NT2/D1 (cell line): Measurements from ENCODE around the gene CCN6.
"Not testable (repeated sequence)": the region's sequence is repeated elsewhere in the genome, so short reads cannot be mapped to it uniquely, and the experiment has no call there.

Source experiments
- DNase-seq: peaks from one replicate; pipeline ENCODE4 v3.0.0-alpha.2; 2011; ENCODE audit warnings: low read depth, low spot score
- H3K27me3 ChIP-seq: 2 replicates; pipeline ENCODE4 v1.6.0; 2011; ENCODE audit warnings: mild to moderate bottlenecking; ENCODE audit not compliant: insufficient read length, insufficient read depth
- H3K36me3 ChIP-seq: 2 replicates; pipeline ENCODE4 v1.6.1; 2011; ENCODE audit warnings: mild to moderate bottlenecking, low read length, mixed read lengths; ENCODE audit not compliant: insufficient read depth, insufficient read length
- H3K4me1 ChIP-seq: 2 replicates; pipeline ENCODE4 v1.5.1; 2011; ENCODE audit not compliant: insufficient read depth, insufficient read length
- H3K4me3 ChIP-seq: 2 replicates; pipeline ENCODE4 v1.5.1; 2011; ENCODE audit warnings: low read depth; ENCODE audit not compliant: insufficient read length
- H3K9ac ChIP-seq: 2 replicates; pipeline ENCODE4 v1.6.0; 2011; ENCODE audit warnings: low read depth; ENCODE audit not compliant: insufficient read length
- H3K9me3 ChIP-seq: 2 replicates; pipeline ENCODE4 v1.5.1; 2011; ENCODE audit warnings: mild to moderate bottlenecking, low read length; ENCODE audit not compliant: insufficient read depth
- SUZ12 ChIP-seq: IDR thresholded peaks from 2 replicates; pipeline ENCODE4 v1.6.1; 2011; ENCODE audit not compliant: insufficient read length, insufficient read depth; ENCODE audit errors: extremely low read depth
- YY1 ChIP-seq: IDR thresholded peaks from 2 replicates; pipeline ENCODE4 v1.6.1; 2011; ENCODE audit not compliant: insufficient read length, insufficient read depth
- ZNF274 ChIP-seq: IDR thresholded peaks from 2 replicates; pipeline ENCODE4 v1.6.1; 2011; ENCODE audit warnings: mild to moderate bottlenecking, low read depth, low read length

Gene CCN6

DNA sequence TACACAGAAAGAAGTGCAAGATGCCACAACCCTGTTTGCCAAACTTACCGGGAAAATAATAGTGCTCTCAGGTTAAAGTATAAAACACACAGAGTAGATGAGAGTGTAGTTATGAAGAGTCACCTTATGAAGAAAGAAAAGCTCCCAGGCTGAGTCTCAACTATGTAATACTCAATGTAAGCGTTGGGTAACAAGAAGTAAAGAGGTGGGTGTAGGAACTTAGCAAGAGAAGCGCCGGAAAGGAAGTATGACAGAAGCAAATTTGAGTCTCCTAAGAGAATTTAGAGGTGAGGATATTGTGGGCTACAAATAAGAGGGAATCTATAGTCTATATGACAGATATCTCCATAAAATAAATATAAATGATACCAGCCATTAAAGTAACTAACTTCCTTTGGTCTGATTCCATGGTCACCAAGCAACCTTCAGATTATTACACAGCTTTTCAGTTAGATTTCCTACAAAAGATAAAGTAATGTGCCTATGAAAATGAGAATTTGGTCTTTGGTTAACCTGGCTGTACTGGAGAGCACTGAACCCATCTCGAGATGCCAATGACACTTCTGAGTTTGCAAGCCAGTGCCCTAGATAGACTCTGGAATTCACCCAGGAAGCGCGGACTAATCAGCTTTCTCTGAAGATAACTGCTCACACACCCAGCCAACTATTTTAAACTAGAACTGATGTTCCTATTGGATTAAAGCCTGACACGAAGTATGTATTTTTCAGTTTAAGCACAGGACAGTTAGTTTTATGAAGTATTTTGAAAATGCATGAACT lies 31.6 kb downstream of the CCN6 start:
- Histone ChIP-seq H3K27me3 (no peaks in the 10 kb centered on the region), H3K4me3 (no peak overlapping the region), H3K36me3 (peaks cover 13% of the 10 kb centered on the region), H3K9ac (no peak overlapping the region), H3K9me3 (no peaks in the 10 kb centered on the region), H3K4me1 (no peaks in the 10 kb centered on the region)
- no peak for DNase-seq
- no peak for TF ChIP-seq YY1
- no peak for TF ChIP-seq SUZ12
- TF ChIP-seq ZNF274: no peak

DNA sequence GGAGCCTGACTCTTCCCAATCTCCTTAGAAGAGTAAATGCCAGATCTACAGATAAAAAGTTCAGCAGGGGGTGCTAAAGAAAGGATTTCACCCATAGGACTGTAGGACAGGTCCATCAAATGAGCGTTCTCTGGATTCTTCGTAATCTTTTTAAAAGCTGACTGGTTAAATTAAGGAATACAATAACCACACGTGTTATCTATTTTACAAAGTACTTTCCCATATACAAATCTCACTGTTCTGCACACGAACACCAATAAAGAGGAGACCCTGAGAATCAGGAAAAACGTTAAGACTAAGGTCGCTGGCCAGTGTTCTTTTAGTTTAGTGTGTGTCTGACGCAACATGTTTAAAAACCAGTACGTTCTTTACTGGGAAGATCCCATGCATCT lies 32.8 kb downstream of the CCN6 start:
- Histone ChIP-seq H3K4me3 (peak overlapping the region; percentile 82), H3K36me3 (peaks cover 12% of the 10 kb centered on the region), H3K27me3 (no peaks in the 10 kb centered on the region), H3K9me3 (no peaks in the 10 kb centered on the region), H3K9ac (peak overlapping the region; percentile 82), H3K4me1 (no peaks in the 10 kb centered on the region)
- no peak for DNase-seq
- TF ChIP-seq ZNF274 (no peak), SUZ12 (no peak), YY1 (no peak)

DNA sequence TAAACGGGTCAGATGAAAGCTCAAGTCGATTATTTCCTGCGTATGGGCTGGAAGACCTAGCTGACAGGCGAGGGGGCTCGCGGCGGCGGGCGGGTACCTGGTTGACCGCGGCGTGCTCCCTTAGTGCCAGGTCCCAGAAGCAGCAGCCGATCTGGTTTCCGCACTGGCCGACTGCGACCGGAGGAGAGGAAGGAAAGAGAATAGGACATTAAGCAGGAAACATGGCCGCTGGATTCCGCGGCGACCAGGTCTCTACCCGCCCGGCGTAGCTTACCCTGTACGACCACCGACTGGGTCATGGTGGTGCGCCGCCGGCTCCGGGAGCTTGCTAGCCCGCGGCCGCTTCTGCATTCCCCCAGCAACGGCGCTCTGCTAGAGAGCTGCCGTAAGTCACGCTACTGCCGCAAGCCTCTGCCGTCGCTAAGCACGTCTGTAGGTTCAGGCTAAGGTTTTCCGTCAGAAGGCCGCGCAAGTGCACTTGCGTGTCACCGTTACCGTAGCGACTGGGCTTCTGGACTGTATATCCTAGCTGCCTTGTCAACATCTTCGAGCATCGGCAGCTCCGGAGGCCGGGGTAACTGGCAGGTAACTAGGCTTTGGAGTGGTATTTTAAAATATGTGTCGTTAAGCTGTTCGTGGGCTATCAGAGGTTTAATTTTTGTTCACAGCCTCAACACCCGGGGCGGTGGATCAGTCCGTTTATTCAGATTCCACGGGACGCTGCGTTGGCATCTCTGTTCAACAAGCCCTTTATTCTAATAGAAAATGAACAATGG lies 33.4 kb downstream of the CCN6 start, which contains the start of the genes FAM229B and TUBE1:
Gene FAM229B, plus strand, starts transcription at position 456 of the 776 bp plus-strand sequence. CDS start 11,693 bp downstream, outside the sequence.
Gene TUBE1, minus strand, starts transcription at position 347 of the 776 bp plus-strand sequence. Its CDS starts 48 bp downstream, at position 299.
- TF ChIP-seq SUZ12 (no peak), ZNF274 (no peak), YY1 (no peak)
- H3K27me3 ChIP-seq: no peaks in the 10 kb centered on the region
- H3K9me3 ChIP-seq: no peaks in the 10 kb centered on the region
- peak within 1 kb of the TSS; percentile 82 for H3K4me3 ChIP-seq
- peak; percentile 90 for DNase-seq
- H3K4me1 ChIP-seq: no peaks in the 10 kb centered on the region
- peaks cover 12% of the 10 kb centered on the region for H3K36me3 ChIP-seq
- H3K9ac ChIP-seq: peak within 1 kb of the TSS; percentile 82

DNA sequence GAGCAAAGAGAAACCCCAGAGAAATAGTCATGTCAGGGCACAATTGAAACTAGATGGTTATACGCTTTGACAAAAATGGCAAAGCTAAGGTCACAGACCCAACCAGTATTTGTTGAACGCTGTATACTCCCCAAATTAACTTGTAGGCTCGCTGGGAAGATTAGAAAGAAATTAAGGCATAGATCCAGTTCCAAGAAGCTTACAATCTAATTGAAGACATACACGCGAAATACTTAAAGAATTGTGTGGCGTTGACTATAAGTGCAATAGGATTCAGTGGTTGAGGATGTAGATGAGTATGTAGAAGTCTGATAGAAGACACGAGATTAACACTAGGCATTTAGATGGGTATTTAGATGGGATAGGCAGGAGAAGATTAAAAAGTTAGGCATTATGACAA lies 34.0 kb downstream of the CCN6 start:
- H3K4me1 ChIP-seq: no peaks in the 10 kb centered on the region
- no peaks in the 10 kb centered on the region for H3K9me3 ChIP-seq
- no peak for TF ChIP-seq YY1
- no peak for TF ChIP-seq SUZ12
- TF ChIP-seq ZNF274: no peak
- DNase-seq: no peak
- peaks cover 12% of the 10 kb centered on the region for H3K36me3 ChIP-seq
- peak overlapping the region; percentile 8 for H3K9ac ChIP-seq
- no peaks in the 10 kb centered on the region for H3K27me3 ChIP-seq
- H3K4me3 ChIP-seq: peak overlapping the region; percentile 82

DNA sequence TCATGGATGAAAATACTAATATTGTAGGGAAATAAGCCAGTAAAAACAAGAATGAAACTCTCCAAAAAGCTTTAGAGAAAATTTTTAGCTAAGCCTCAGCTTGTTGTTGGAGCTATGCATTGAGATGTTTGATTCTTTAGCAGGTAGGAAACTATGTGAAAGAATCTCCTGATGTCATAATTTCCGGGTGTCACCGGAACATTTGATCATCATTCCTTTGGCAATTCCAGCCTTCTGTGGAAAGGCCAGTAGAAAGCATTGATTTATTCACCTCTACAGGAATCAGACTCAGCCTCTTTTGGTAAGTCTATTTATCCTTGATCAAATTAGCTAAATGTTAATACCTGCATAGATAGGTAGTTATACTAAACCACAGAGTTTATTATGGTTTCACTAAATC lies 43.0 kb downstream of the CCN6 start:
- Histone ChIP-seq H3K36me3 (no peaks in the 10 kb centered on the region), H3K9me3 (no peaks in the 10 kb centered on the region), H3K4me3 (no peak overlapping the region), H3K27me3 (no peaks in the 10 kb centered on the region), H3K9ac (no peak overlapping the region), H3K4me1 (no peaks in the 10 kb centered on the region)
- DNase-seq: no peak
- TF ChIP-seq ZNF274: no peak
- no peak for TF ChIP-seq YY1
- no peak for TF ChIP-seq SUZ12

DNA sequence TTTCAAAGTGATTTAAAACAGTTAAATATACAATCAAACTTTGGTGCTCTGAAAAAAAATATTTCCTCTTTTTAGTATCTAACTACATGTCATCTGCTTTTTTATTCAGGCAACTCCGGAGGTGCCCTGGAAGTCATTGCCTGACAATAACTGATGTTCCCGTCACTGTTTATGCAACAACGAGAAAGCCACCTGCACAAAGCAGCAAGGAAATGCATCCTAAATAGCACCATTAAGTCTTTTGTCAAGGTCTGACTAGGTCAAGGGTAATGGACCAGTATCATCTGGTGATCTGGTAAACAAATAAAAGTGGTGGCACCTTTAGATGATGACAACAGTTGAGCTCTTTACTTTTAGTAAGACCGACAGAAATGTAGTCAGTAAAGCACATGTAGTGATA lies 46.7 kb downstream of the CCN6 start:
- no peak overlapping the region for H3K9ac ChIP-seq
- H3K4me1 ChIP-seq: no peaks in the 10 kb centered on the region
- no peaks in the 10 kb centered on the region for H3K9me3 ChIP-seq
- no peak overlapping the region for H3K4me3 ChIP-seq
- H3K27me3 ChIP-seq: no peaks in the 10 kb centered on the region
- TF ChIP-seq ZNF274: no peak
- TF ChIP-seq YY1: no peak
- no peak for TF ChIP-seq SUZ12
- no peaks in the 10 kb centered on the region for H3K36me3 ChIP-seq
- DNase-seq: peak; percentile 36

DNA sequence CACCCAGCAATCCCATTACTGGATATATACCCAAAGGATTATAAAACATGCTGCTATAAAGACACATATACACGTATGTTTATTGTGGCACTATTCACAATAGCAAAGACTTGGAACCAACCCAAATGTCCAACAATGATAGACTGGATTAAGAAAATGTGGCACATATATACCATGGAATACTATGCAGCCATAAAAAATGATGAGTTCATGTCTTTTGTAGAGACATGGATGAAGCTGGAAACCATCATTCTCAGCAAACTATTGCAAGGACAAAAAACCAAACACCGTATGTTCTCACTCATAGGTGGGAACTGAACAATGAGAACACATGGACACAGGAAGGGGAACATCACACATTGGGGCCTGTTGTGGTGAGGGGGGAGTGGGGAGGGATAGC lies 52.1 kb downstream of the CCN6 start:
- not testable (repeated sequence) for H3K27me3 ChIP-seq, H3K4me1 ChIP-seq, H3K4me3 ChIP-seq, H3K9me3 ChIP-seq, H3K9ac ChIP-seq, H3K36me3 ChIP-seq, DNase-seq
